ENCODE results near the gene PLEKHD1.
"Not testable (repeated sequence)": the region's sequence is repeated elsewhere in the genome, so short reads cannot be mapped to it uniquely, and the experiment has no call there.

Gene PLEKHD1

GRCh38 chr14:69483765-69484443 lies 624 bp upstream of the PLEKHD1 start:
- Histone ChIP-seq H3K9me3 (replicated peaks; ENCODE audit: low read length) (no peaks in the 10 kb centered on the region), H3K4me3 (ENCODE audit: low read length) (peak overlapping the region; percentile 56), H3K27me3 (ENCODE audit: control insufficient read depth, insufficient read depth, low read length) (peaks cover 72% of the 10 kb centered on the region), H3K4me2 (ENCODE audit: low read length) (peak overlapping the region; percentile 75), H3K4me1 (ENCODE audit: control insufficient read depth, insufficient read depth, low read length) (peaks cover 13% of the 10 kb centered on the region), H3K36me3 (ENCODE audit: insufficient read depth, low read length) (no peaks in the 10 kb centered on the region), H3K9ac (ENCODE audit: low read depth, low read length) (no peak overlapping the region)

DNA sequence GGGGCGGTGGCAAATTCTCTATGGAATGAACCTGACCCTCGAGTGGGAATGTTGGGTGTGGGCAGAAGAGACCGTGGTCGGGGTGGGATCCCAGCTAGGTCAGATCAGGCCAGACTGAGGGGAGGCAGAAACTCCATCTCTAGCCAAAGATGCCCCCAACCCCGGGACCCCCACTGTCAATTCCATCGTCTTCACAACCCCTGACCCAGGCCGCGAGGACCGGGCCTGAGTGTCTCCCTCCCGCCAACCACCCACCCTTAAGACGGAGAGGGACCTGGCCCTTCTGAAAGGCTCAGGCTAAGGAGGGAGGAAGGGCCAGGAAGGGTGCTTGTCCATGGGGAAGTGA lies 760 bp downstream of the PLEKHD1 start:
- Histone ChIP-seq H3K36me3 (ENCODE audit: insufficient read depth, low read length) (no peaks in the 10 kb centered on the region), H3K4me2 (ENCODE audit: low read length) (no peak overlapping the region), H3K4me3 (ENCODE audit: low read length) (no peak overlapping the region), H3K4me1 (ENCODE audit: control insufficient read depth, insufficient read depth, low read length) (peaks cover 13% of the 10 kb centered on the region), H3K9me3 (replicated peaks; ENCODE audit: low read length) (no peaks in the 10 kb centered on the region), H3K27me3 (ENCODE audit: control insufficient read depth, insufficient read depth, low read length) (peaks cover 70% of the 10 kb centered on the region), H3K9ac (ENCODE audit: low read depth, low read length) (no peak overlapping the region)

DNA sequence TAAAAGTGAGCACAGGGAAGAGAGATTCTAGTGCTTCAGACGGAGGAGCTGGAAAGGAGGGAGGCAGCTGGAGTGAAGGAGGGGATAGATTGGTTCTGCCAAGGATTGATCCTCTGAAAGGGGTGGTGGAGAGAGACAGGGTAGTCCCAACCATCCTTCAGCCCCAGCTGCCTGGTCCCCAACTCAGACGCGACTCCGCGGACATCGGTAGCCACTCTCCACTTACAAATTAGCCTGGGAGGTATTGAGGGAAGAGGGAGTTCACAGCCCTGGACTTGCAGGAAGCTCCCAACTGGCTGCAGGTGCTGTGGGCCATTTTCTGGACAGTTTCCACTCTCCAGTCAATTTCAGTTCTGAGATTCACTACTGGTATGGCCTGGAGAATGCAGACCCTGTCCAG lies 1.2 kb downstream of the PLEKHD1 start:
- no peaks in the 10 kb centered on the region for H3K36me3 ChIP-seq (ENCODE audit: insufficient read depth, low read length)
- no peaks in the 10 kb centered on the region for H3K9me3 ChIP-seq (replicated peaks; ENCODE audit: low read length)
- no peak overlapping the region for H3K4me2 ChIP-seq (ENCODE audit: low read length)
- H3K4me3 ChIP-seq (ENCODE audit: low read length): no peak overlapping the region
- peaks cover 72% of the 10 kb centered on the region for H3K27me3 ChIP-seq (ENCODE audit: control insufficient read depth, insufficient read depth, low read length)
- H3K9ac ChIP-seq (ENCODE audit: low read depth, low read length): no peak overlapping the region
- H3K4me1 ChIP-seq (ENCODE audit: control insufficient read depth, insufficient read depth, low read length): peaks cover 13% of the 10 kb centered on the region

DNA sequence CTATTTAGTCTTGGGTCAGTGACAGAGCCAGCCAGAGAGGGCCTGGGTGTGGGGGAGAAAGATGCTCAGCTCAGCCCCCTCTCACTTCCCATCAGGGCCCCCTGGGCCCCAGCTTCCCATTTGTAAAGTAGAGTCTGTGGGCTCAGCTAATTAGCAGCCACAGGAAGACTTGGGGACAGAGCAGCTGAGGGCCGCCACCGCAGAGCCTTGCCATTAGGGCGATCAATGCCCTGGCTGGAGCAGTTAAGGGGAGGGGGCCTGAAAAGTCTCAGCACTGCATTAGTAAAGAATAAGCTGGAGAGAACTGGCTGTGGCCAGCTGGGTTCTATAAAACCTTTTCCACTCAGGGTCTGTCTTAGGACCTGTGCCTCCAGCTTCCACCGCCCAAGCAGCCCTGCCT lies 2.7 kb downstream of the PLEKHD1 start:
- H3K4me3 ChIP-seq (ENCODE audit: low read length): no peak overlapping the region
- no peaks in the 10 kb centered on the region for H3K9me3 ChIP-seq (replicated peaks; ENCODE audit: low read length)
- peaks cover 75% of the 10 kb centered on the region for H3K27me3 ChIP-seq (ENCODE audit: control insufficient read depth, insufficient read depth, low read length)
- peaks cover 13% of the 10 kb centered on the region for H3K4me1 ChIP-seq (ENCODE audit: control insufficient read depth, insufficient read depth, low read length)
- no peaks in the 10 kb centered on the region for H3K36me3 ChIP-seq (ENCODE audit: insufficient read depth, low read length)
- no peak overlapping the region for H3K9ac ChIP-seq (ENCODE audit: low read depth, low read length)
- H3K4me2 ChIP-seq (ENCODE audit: low read length): no peak overlapping the region

DNA sequence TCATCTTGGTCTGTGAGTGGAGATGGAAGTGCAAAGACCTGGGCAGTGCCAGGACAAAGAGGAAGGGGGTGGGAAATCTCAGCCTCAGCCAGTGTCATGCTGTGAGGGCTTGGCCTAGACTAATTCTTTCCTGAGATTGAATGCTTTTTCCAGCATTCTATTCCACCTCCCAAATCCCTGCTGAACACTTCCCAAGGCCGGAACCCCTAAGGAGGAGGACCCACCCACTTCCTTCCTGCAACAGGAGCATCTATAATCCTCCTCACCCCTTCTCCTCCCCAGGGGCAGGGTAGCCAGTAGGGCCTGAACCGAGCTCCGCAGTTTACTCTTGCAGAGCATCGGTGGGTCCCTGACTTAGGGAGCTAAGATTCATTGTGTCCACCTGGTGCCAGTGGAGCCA lies 3.2 kb downstream of the PLEKHD1 start:
- Histone ChIP-seq H3K4me3 (ENCODE audit: low read length) (no peak overlapping the region), H3K4me2 (ENCODE audit: low read length) (no peak overlapping the region), H3K9me3 (replicated peaks; ENCODE audit: low read length) (no peaks in the 10 kb centered on the region), H3K27me3 (ENCODE audit: control insufficient read depth, insufficient read depth, low read length) (peaks cover 71% of the 10 kb centered on the region), H3K36me3 (ENCODE audit: insufficient read depth, low read length) (no peaks in the 10 kb centered on the region), H3K9ac (ENCODE audit: low read depth, low read length) (no peak overlapping the region), H3K4me1 (ENCODE audit: control insufficient read depth, insufficient read depth, low read length) (peaks cover 13% of the 10 kb centered on the region)

DNA sequence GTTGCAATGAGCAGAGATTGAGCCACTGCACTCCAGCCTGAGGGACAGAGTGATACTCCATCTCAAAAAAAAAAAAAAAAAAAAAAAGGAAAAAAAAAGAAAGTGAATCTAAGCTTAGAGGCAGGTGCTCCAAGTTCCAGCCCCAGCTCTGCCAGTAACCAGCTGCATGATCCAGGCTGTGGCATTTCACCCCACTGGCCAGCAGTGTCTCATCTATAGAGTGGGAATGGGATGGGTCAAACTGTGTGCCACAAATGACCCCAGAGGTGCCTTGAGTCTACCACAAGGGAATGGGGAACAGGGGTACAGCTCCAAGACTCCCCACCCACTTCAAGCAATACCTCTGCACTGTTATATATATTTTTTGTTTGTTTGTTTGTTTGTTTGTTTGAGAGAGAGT lies 5.0 kb downstream of the PLEKHD1 start:
- Histone ChIP-seq H3K4me1 (ENCODE audit: control insufficient read depth, insufficient read depth, low read length) (peaks cover 3% of the 10 kb centered on the region), H3K36me3 (ENCODE audit: insufficient read depth, low read length) (no peaks in the 10 kb centered on the region), H3K9me3 (replicated peaks; ENCODE audit: low read length) (no peaks in the 10 kb centered on the region), H3K9ac (ENCODE audit: low read depth, low read length) (no peak overlapping the region), H3K4me2 (ENCODE audit: low read length) (no peak overlapping the region), H3K4me3 (ENCODE audit: low read length) (no peak overlapping the region), H3K27me3 (ENCODE audit: control insufficient read depth, insufficient read depth, low read length) (peaks cover 68% of the 10 kb centered on the region)

- Histone ChIP-seq H3K9ac (ENCODE audit: low read depth, low read length) (no peak overlapping the region), H3K36me3 (ENCODE audit: insufficient read depth, low read length) (no peaks in the 10 kb centered on the region), H3K27me3 (ENCODE audit: control insufficient read depth, insufficient read depth, low read length) (peaks cover 68% of the 10 kb centered on the region), H3K4me1 (ENCODE audit: control insufficient read depth, insufficient read depth, low read length) (no peaks in the 10 kb centered on the region), H3K9me3 (replicated peaks; ENCODE audit: low read length) (no peaks in the 10 kb centered on the region), H3K4me3 (ENCODE audit: low read length) (no peak overlapping the region), H3K4me2 (ENCODE audit: low read length) (no peak overlapping the region)
Measured at GRCh38 chr14:69490219-69490918, 5.8 kb downstream of the PLEKHD1 start.

- H3K4me3 ChIP-seq (ENCODE audit: low read length): no peak overlapping the region
- H3K27me3 ChIP-seq (ENCODE audit: control insufficient read depth, insufficient read depth, low read length): peaks cover 66% of the 10 kb centered on the region
Measured at GRCh38 chr14:69491193-69491592, 6.7 kb downstream of the PLEKHD1 start.

DNA sequence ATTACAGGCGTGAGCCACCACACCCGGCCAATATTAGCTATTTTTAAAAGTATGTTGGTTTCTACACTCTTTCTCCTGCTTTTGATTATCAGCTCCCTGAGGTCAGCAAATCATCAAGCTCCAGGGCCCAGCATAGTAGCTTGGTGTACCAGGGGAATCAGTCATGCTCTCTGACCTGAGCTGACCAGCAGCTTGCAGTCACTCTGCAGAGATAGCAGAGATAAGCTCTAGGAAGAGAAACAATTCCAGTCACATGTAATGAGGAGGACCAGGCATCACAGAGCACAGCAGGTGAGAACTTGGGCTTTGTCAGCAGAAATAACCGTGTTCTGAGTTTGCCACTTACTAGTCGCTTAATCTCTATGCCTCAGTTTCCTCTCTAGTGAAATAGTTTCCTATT lies 8.5 kb downstream of the PLEKHD1 start:
- Histone ChIP-seq H3K9me3 (replicated peaks; ENCODE audit: low read length) (no peaks in the 10 kb centered on the region), H3K4me1 (ENCODE audit: control insufficient read depth, insufficient read depth, low read length) (no peaks in the 10 kb centered on the region), H3K4me2 (ENCODE audit: low read length) (no peak overlapping the region), H3K36me3 (ENCODE audit: insufficient read depth, low read length) (no peaks in the 10 kb centered on the region), H3K4me3 (ENCODE audit: low read length) (no peak overlapping the region), H3K9ac (ENCODE audit: low read depth, low read length) (no peak overlapping the region), H3K27me3 (ENCODE audit: control insufficient read depth, insufficient read depth, low read length) (peaks cover 59% of the 10 kb centered on the region)

More at GRCh38 chr14:69491193-69491592, 6.7 kb downstream of the PLEKHD1 start:
- no peak overlapping the region for H3K9ac ChIP-seq (ENCODE audit: low read depth, low read length)
- H3K4me2 ChIP-seq (ENCODE audit: low read length): no peak overlapping the region
- H3K9me3 ChIP-seq (replicated peaks; ENCODE audit: low read length): no peaks in the 10 kb centered on the region
- H3K36me3 ChIP-seq (ENCODE audit: insufficient read depth, low read length): no peaks in the 10 kb centered on the region
- H3K4me1 ChIP-seq (ENCODE audit: control insufficient read depth, insufficient read depth, low read length): no peaks in the 10 kb centered on the region

DNA sequence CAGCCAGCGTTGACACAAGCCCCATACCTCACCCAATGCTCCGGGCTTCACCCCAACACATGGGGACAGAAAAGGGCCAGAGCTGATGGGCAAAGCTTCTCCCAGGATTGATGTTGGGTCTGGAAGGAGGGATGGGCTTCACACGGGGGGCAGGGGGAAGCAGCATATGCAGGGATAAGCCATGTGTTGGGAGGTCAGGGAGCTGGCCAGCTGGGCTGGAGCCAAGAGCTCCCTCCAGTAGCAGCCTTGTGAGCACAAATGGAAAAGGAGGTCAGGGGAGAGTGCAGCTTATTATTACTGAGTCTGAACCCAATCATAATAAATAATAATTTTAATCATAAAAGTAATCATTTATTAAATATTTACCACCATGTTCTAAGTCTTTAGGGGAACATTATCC lies 9.3 kb downstream of the PLEKHD1 start:
- Histone ChIP-seq H3K4me1 (ENCODE audit: control insufficient read depth, insufficient read depth, low read length) (no peaks in the 10 kb centered on the region), H3K9ac (ENCODE audit: low read depth, low read length) (no peak overlapping the region), H3K4me2 (ENCODE audit: low read length) (no peak overlapping the region), H3K9me3 (replicated peaks; ENCODE audit: low read length) (no peaks in the 10 kb centered on the region), H3K36me3 (ENCODE audit: insufficient read depth, low read length) (no peaks in the 10 kb centered on the region), H3K4me3 (ENCODE audit: low read length) (no peak overlapping the region), H3K27me3 (ENCODE audit: control insufficient read depth, insufficient read depth, low read length) (peaks cover 52% of the 10 kb centered on the region)

DNA sequence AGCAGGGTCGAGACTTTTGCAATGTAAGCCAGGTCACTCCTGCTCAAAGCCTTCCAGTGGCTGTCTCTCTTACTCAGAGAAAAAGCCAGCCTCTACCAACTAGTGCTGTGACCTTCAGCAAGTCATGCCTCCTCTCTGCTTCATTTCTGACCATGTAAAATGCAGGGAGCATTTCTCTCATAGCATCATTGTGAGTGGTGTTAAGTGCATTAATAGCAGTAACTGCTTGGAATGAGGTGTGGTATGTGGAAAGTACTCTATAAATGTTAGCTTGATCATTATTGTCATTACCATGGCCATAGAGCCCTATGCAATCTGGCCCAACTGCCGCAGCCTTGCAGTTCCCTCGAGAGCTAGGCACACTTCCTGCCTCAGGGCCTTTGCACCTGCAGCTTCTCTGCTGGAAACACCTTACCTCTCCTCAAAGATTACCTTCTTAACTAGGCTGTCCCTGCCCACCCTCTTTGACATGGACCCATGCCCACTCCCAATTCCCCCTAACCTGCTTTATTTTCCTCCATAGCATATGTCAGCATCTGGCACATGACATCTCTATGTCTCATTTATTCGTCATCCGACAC lies 10.9 kb downstream of the PLEKHD1 start:
- Histone ChIP-seq H3K4me1 (ENCODE audit: control insufficient read depth, insufficient read depth, low read length) (no peaks in the 10 kb centered on the region), H3K9me3 (replicated peaks; ENCODE audit: low read length) (no peaks in the 10 kb centered on the region), H3K4me3 (ENCODE audit: low read length) (no peak overlapping the region), H3K36me3 (ENCODE audit: insufficient read depth, low read length) (no peaks in the 10 kb centered on the region), H3K9ac (ENCODE audit: low read depth, low read length) (no peak overlapping the region), H3K4me2 (ENCODE audit: low read length) (no peak overlapping the region), H3K27me3 (ENCODE audit: control insufficient read depth, insufficient read depth, low read length) (peaks cover 56% of the 10 kb centered on the region)

DNA sequence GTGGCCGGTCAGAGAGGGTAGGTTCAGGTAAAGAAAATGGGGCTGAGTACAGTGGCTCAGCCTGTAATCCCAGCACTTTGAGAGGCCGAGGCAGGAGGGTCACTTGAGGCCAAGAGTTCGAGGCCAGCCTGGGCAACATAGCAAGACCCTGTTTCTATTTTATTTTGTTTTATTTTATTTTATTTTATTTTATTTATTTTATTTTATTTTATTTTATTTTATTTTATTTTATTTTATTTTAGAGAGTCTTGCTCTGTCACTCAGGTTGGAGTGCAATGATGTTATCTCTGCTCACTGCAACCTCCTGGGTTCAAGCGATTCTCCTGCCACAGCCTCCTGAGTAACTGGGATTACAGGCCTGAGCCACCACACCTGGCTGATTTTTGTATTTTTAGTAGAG lies 13.3 kb downstream of the PLEKHD1 start:
- H3K27me3 ChIP-seq (ENCODE audit: control insufficient read depth, insufficient read depth, low read length): peaks cover 56% of the 10 kb centered on the region
- H3K4me1 ChIP-seq (ENCODE audit: control insufficient read depth, insufficient read depth, low read length); H3K9me3 ChIP-seq (replicated peaks; ENCODE audit: low read length); H3K4me2 ChIP-seq (ENCODE audit: low read length); H3K36me3 ChIP-seq (ENCODE audit: insufficient read depth, low read length); H3K4me3 ChIP-seq (ENCODE audit: low read length); H3K9ac ChIP-seq (ENCODE audit: low read depth, low read length): not testable (repeated sequence)

Data from skeletal muscle satellite cell (primary cell).